ENCODE data around the gene SUGT1. TPM values are rescaled to one million over a fixed set of nuclear protein-coding genes. Genes with fewer than 3 reads are reported as not detected.

Gene SUGT1
- total RNA-seq, 1 donor from 2014 or later: 54.0 TPM

DNA sequence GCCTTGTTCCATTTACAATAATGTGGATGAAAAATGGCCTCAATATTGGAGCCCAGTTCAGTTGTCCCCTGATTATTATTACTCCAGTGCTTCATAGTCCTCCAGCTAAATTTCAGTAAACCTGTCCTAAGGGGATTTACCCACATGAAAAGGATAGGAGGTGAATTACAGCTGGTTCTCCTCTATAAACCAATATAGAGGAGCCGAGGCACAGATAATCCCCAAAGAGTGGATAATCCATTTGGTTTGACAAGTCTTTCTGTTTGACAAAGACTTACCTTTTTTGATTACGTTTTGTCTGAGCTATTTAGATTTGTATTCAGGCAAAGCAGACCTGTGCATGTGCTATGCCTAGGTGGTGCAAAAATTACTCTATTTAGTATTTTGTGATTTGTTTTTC, 84.3 kb downstream of the SUGT1 start:
- no peak for DNase-seq (ENCODE audit: extremely low read depth, low read depth, low spot score)

DNA sequence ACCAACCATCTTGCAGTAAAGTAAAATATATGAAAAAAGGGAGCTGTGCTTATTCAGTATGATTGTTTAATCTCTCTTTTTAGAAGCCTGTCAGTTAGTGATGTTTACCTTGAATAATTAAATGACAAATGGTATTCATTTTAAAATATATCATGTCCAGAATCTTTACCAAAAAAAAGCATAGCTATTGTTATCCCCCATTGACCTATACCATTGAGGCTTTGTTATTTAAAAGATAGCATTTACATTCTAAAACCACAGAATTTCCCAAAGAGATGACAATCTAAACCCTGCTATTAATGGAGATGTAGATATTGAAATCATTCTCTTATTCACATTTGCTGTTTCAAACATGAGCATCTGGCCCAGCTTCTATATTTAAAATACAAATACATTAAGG, 84.8 kb downstream of the SUGT1 start:
- DNase-seq (ENCODE audit: extremely low read depth, low read depth, low spot score): no peak

DNA sequence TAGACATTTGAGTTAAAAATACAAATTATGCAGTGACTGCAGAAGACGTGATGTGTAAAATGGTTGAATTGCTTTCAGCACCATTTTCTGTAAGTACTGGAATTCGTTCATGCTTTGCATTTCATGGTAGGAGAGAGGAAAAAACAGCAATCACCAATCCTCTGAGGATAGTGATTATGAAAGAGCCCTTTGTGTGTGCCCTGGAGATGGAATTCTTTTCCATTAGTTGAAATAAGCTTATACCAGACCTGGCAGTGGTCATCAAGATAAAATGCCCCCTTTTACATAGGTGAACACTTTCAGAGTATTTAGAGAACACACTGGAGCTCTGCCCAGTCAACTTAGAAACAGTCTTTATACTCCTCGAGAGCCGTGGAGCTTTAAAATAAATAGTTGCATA, 85.3 kb downstream of the SUGT1 start:
- no peak for DNase-seq (ENCODE audit: extremely low read depth, low read depth, low spot score)

DNA sequence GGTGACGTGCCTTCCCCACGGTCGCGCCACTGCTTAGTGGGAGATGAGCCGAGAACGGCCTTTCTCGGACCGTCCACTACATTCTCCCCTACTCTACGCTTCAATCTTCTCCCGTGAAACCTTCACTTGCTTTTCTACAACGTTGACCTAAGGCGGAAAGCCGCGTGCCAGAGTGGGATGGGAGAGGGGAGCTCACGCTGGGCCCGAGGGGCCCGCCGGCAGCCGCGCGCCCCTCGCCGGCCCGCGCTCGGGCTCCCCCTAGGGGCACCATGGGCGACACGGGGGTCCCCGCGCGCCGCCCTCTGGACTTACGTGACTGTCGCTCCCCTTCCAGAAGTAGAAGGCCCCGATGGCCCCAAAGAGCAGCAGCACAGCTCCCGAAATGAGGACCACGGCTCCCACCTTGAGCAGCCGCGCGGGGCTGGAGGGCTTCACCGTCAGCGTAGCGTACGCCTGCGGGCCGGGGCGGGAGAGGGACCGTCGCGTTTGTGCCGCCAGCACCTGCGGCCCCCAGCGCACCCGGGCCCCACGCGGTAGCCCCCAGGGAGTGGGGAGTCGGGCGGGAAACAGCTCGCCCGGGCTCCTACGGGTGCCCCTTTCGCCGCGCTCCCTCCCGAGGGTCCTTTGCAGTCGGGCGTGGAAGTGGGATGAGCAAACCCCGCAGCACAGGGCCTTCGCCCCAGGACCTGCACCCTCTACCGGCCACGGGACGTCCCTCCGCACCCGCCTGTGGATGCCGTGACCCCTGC, 86.3 kb downstream of the SUGT1 start:
- no peak for DNase-seq (ENCODE audit: extremely low read depth, low read depth, low spot score)

DNA sequence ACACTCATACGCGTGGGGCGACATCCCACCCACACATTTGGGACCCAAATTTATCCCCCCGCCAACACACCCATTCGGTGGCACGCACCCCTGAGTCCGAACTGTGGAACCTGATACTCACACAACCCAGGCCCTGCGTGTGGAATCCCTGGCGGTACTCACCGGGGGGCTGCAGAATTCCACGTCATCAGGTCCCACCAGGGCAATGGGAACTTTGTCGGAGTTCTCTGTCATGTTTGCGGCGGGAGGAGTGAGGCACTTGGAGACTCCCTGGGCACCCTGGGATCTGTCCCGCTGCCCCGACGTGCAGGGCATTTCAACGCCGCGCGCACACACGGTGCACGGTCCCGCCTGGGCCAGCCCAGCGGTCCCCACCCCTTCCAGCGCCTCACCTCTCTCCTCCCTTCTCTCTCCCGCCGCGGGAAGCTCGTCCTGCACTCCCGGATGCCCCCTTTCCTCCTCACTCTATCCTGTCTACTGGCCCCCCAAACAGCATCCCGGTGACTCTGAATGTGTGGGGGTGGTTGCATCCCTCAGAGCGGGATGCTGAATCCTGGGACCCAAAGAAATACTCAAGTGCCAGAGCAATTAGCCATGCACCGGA, 86.9 kb downstream of the SUGT1 start, which contains the start of gene CNMD:
Gene CNMD, minus strand, starts transcription at position 353 of the 604 bp plus-strand sequence. Its CDS starts 119 bp downstream, at position 234.
- DNase-seq (ENCODE audit: extremely low read depth, low read depth, low spot score): no peak

DNA sequence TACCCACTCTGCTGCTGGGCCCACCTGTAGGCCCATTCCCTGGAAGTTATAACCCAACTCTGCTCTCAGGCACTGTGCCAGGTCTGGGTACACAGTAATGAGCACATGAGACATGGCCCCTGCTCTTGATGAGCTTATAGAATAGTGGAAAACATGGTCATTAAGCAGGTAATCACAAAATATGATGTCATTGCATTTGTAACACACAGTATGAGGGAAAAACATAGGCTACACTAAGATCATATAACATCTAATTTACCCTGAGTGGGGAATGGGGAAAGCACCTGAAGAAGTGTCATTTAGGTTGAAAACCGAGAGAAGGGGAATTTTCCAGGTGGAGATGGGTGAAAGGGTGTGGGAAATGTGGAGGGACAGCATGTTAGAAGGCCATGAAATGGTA, 90.9 kb downstream of the SUGT1 start:
- no peak for DNase-seq (ENCODE audit: extremely low read depth, low read depth, low spot score)

DNA sequence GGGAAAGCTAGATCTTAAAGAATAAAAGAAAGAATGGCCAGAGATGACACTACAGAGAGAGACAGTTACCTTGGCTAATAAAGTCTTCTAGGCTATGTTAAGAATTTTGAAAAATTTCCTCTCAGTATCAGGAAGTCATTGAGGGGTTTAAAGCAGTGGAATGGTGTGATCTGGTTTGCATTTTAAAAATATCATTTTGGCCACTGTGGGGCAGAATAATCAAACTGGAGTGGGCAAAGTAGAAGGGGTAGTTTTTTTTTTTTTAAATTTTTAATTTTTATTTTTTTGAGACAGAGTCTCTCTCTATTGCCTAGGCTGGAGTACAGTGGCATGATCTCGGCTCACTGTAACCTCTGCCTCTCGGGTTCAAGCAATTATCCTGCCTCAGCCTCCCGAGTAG, 91.4 kb downstream of the SUGT1 start:
- no peak for DNase-seq (ENCODE audit: extremely low read depth, low read depth, low spot score)

DNA sequence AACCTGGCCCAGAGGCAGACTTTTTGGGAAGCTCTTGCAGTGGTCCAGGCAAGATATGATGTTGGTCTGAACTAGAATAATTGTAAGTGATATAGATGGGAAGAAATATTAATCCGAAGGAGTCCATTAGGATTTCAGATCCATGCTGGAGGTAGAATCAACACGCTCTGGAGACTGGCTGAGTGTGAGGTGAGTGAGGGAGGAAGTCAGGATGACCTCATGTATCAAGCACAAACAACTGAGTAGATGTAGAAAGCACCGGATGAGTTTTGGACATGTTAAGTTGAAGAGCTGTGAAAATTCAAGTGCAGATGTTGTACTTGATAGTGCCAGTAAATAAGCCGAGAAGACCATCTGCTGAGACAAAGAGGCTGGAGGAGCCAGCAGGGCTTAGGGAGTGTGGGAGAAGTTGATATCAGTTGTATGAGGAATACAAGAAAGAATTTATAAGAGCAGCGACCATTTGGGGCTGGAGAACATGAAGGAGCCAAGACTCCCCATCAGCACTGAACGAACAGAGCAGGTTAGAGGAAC, 92.3 kb downstream of the SUGT1 start:
- no peak for DNase-seq (ENCODE audit: extremely low read depth, low read depth, low spot score)

DNA sequence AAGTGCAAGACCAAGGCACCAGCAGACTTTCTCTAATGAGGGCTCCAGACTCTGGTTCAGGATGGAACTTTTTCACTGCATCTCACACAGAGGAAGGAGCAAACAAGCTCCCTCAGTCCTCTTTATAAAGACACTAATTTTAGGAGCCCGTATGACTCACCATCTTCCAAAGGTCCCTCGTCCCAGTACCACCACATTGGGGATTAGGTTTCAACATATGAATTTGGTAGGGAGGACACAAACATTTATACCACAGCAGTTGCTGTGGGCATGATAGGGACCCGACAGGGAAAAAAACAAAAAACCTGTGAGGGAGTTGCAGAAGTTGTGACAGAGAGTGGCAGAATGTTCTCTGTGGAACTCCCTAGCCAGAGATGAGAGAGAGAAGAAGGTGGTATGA, 93.5 kb downstream of the SUGT1 start:
- DNase-seq (ENCODE audit: extremely low read depth, low read depth, low spot score): no peak

DNA sequence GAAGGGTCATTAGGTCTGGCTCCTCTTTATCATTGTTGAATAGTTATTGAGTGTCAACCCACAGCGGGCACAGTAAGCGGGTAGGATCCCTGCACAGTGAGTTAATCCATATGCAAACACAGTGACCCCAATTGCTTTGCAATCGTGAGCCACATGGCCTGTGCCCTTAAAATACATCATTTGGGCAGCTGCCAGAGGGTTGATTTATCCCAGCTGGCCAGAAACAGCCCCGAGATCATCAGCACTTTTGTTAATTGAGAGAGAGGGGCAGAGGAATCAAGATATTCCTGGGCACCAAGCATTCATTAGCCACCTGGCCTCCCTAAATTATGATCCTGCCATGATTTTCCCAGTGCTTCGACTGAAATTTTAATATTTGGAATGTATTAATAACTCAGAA, 96.8 kb downstream of the SUGT1 start:
- DNase-seq (ENCODE audit: extremely low read depth, low read depth, low spot score): no peak

Other genes starting within 250 kb of the SUGT1 start
- 26.4 and 39.4 TPM in 2 replicates for gene THSD1, start 246.7 kb upstream of the SUGT1 start, total RNA-seq
- 25.4 and 31.1 TPM in 2 replicates for gene VPS36, start 202.2 kb upstream of the SUGT1 start, total RNA-seq
- gene CKAP2, start 197.4 kb upstream of the SUGT1 start, total RNA-seq: 18.4 and 25.1 TPM in 2 replicates
- 0.78 and 6.0 TPM in 2 replicates for gene HNRNPA1L2, start 10.4 kb upstream of the SUGT1 start, total RNA-seq
- not detected in 2 replicates for gene CNMD, start 87.0 kb downstream of the SUGT1 start, total RNA-seq
- not detected in 2 replicates for gene PCDH8, start 195.8 kb downstream of the SUGT1 start, total RNA-seq

Data from glomerular endothelial cell (primary cell).